NCI-H446 treated with DMSO at 0.1 percent for 48 hours (cell line): Measurements from ENCODE around the gene CAPRIN2.

Source experiments
- DNase-seq: peaks from one replicate; lab custom pipeline; 2025; lab: John Stamatoyannopoulos, UW

Gene CAPRIN2

GRCh38 chr12:30761730-30762129, 7.0 kb upstream of the CAPRIN2 start:
- no peak for DNase-seq

- DNase-seq = no peak
Observed at GRCh38 chr12:30757316-30757715, 2.6 kb upstream of the CAPRIN2 start.

- no peak for DNase-seq
Observed at GRCh38 chr12:30756074-30756473, 1.3 kb upstream of the CAPRIN2 start.

GRCh38 chr12:30755395-30755762, 628 bp upstream of the CAPRIN2 start:
- DNase-seq = no peak

GRCh38 chr12:30754383-30754749, 385 bp downstream of the CAPRIN2 start:
- no peak for DNase-seq

- DNase-seq = peak; percentile 15
Observed at GRCh38 chr12:30753751-30754382, 884 bp downstream of the CAPRIN2 start.

- peak; percentile 5 for DNase-seq
Observed at GRCh38 chr12:30753233-30753632, 1.5 kb downstream of the CAPRIN2 start.

- no peak for DNase-seq
Observed at GRCh38 chr12:30752255-30752654, 2.5 kb downstream of the CAPRIN2 start.

GRCh38 chr12:30748147-30748546, 6.6 kb downstream of the CAPRIN2 start:
- no peak for DNase-seq

GRCh38 chr12:30746190-30746589, 8.6 kb downstream of the CAPRIN2 start:
- no peak for DNase-seq

- DNase-seq = no peak
Observed at GRCh38 chr12:30744321-30744720, 10.4 kb downstream of the CAPRIN2 start.

GRCh38 chr12:30740274-30740673, 14.5 kb downstream of the CAPRIN2 start:
- no peak for DNase-seq

GRCh38 chr12:30739020-30739419, 15.7 kb downstream of the CAPRIN2 start:
- no peak for DNase-seq

- DNase-seq = no peak
Observed at GRCh38 chr12:30732954-30733637, 21.7 kb downstream of the CAPRIN2 start.

GRCh38 chr12:30730011-30730410, 24.7 kb downstream of the CAPRIN2 start:
- no peak for DNase-seq

GRCh38 chr12:30729547-30729946, 25.2 kb downstream of the CAPRIN2 start:
- DNase-seq = no peak

GRCh38 chr12:30726647-30727046, 28.1 kb downstream of the CAPRIN2 start:
- no peak for DNase-seq

- DNase-seq = no peak
Observed at GRCh38 chr12:30725739-30726138, 29.0 kb downstream of the CAPRIN2 start.

- no peak for DNase-seq
Observed at GRCh38 chr12:30719060-30719459, 35.7 kb downstream of the CAPRIN2 start.

GRCh38 chr12:30707613-30708342, 47.0 kb downstream of the CAPRIN2 start:
- no peak for DNase-seq

GRCh38 chr12:30706476-30706875, 48.3 kb downstream of the CAPRIN2 start:
- DNase-seq = no peak

GRCh38 chr12:30701056-30701455, 53.7 kb downstream of the CAPRIN2 start:
- no peak for DNase-seq

- DNase-seq = no peak
Observed at GRCh38 chr12:30700216-30700900, 54.4 kb downstream of the CAPRIN2 start.
